Fibroblast of skin of back (primary cell): ENCODE results near the gene PTGER3.
A peak's percentile ranks its signal among the peaks of the same experiment; 100 is the strongest.
"Not testable (repeated sequence)": the region's sequence is repeated elsewhere in the genome, so short reads cannot be mapped to it uniquely, and the experiment has no call there.

Experiments used
- DNase-seq: peaks from one replicate; pipeline ENCODE4 v3.0.0-alpha.2; 2013

Gene PTGER3

DNA sequence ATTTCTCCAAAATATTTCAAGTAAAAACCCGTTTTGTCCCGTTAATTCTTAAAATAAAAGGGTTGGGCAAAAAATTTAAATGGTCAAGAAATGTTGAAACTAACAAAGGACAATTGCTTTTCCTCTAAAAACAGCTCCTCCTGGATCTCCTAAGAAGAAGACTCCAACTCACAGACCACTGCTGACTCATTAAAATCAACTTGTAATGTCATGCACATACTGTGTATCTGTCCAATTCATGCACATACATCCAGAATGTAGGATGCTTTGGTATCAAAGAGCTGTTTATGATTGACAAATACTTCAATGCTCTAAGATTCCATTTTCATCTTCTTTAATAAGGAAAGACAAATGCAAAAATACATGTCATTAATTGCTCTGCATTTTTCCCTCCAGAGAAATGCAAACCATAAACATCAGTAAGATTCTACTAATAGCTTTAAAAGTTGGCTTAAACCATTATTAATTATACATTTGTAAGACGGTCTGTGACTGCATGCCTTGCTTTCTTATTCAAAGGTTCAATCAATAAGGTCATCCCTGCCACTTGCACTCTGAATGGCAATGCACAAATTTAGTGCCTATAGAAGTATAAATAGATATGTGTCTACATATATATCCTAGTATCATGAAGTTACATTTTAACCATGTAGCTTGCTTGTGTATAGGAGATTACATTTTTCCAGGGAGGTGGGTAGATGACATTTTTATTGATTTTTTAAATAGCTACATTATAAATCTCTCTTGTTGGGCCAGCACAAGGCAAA lies 44.7 kb downstream of the PTGER3 start:
- no peak for DNase-seq

DNA sequence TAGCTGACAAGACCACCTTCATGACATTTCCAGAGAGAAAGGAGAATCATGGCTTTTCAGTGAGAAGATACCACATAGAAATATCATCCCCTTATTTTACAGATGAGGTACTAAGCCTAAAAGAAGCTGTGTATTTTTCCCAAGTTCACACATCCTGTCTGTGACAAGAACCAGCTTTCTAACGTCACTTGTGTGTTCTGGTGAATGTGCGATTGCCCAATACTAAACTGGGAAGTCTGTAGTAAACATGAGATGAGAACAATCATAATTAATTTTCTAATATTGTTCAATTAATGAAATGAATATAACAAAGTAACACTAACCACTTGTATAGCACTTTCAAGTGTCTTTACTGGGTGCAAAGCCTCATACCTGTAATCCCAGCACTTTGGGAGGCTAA lies 46.0 kb downstream of the PTGER3 start:
- no peak for DNase-seq

DNA sequence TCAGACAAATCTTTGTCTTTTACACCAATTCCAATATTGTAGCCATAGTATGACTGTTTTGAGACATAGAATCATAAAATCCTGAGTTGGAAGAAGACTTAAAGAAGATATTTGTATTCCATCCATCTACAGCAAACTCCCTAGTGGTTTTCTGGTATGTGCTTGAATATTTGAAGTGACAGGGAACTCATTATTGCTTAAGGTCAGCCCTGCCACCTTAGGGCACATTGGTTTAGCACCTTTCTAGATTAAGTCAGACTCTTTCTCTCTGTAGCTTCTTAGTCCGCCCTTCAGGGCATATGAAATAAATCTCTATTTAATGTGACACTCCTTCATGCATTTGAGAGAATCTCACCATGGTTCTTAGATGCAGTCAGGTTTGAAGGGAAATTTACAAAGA lies 49.8 kb downstream of the PTGER3 start:
- DNase-seq, result no peak

DNA sequence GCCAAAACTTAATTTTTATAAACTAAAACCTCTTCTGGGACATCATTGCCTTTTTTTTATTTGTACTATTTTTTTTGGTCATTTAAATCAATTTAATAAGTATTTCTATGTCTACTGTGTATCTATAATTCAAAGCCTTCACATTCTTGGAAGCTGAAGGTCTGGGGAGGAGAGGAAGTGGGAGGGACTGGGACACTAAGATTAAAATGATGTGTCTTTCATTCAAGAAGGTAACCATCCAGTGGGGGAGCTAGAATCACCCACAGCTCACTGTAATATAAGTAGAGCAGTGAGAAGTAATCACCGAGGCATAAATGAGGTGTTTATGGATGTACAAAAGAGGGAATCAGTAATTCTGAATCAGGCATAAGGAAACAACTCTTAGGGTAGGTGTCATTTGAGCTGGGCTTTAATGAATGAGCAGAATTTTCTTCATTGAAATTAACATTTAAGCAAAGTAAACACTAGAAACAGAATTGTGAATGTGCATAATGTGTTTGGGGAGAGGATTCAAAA lies 52.8 kb downstream of the PTGER3 start:
- no peak for DNase-seq

DNA sequence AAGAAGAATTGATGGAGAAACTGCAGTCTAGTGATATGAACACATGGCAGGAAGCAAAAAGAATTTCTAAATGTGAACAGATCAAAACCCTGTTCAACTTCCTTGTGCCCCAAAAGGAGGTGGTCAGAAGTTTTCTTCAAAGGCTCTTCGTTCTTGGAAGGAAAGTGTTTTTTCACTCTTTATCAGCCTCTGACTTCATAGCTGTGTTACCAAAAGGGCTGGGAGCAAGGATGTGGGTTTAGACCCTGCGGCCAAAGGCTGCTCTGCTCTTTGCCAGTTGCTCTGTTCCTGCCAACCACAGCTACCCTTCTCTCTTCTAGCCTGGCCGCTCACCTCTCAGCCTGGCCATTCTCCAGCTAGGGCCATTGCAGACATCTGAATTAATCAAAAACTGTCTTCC lies 53.8 kb downstream of the PTGER3 start:
- DNase-seq, result no peak

DNA sequence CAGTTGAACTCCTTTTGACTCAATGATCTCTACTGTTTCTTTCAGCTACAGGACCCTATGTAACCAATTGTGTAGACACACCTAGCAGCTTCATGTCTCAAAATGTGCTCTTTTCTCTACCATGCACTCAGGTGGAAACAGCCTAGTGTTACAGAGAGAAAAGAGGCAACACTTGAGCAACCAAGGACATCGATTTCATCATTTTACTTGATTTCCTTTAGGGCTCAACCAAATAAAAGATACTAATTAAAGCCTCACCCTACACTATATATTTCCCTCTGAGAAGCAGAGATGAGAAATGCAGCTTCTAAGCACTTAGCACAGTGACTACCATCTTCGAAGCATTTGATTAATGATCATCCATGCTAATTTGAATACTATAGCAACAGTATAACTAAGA lies 55.1 kb downstream of the PTGER3 start:
- no peak for DNase-seq

DNA sequence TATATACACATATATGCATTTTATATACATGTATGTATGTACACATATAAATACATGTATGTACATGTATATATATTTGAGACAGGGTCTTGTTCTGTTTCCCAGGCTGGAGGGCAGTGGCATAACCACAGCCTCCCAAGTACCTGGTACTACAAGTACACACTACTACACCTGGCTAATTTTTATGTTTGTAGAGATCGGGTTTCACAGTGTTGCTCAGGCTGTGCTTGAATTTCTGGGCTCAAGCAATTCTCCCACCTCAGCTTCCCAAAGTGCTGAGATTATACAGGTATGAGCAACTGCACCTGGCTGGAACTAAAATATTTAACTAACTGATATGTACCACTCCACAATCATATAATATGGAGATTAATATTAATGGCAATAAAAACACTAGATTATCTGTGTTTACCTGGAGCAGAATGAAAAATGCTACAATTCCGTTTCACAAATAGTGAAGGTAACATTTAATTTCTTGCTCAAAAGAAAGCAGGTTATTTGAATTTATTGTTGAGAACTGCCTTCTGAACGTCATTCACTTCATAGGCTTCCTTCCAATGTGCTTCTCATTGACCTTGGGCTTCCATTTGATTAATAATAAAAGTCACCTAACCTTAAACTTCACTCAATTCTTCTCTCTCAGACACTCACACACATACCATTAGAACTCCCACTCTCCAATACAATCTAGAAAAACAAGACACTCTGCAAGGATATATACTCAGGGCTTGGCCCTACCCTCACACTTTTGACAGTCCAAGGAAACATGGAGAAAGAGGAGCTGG lies 57.0 kb downstream of the PTGER3 start:
- no peak for DNase-seq

DNA sequence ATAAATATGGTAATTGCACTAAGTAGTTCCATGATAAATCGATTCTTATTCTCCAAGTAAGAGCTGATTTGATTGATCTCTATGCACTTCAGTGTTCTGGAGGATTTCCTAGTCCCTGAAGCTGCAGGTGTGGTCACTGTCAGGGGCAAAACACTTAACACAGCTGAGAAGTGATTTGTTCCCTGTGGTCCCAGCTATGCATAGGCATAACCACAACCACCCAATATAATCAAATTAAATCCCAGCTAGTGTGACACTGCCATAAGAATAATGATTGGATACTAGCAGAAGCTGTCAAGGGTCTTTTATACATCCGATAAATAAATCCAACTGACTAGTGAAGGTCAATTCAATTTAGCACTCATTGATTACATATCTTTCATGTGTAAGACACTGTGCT lies 60.1 kb downstream of the PTGER3 start:
- DNase-seq, result no peak

DNA sequence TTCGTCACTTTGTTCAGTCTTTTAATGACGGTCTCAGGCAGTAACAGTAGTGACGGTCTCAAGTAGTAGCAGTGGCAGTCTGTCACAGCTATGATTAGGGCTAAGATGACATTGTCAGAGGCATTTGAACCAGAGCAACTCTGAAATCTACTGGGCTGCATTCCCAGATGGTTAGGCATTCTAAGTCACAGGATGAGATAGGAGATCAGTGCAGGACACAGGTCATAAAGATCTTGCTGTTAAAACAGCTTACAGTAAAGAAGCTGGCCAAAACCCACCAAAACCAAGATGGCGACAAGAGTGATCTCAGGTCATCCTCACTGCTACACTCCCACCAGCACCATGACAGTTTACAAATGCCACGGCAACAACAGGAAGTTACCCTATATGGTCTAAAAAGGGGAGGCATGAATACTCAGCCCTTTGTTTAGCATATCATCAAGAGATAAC lies 61.8 kb downstream of the PTGER3 start:
- not testable (repeated sequence) for DNase-seq

DNA sequence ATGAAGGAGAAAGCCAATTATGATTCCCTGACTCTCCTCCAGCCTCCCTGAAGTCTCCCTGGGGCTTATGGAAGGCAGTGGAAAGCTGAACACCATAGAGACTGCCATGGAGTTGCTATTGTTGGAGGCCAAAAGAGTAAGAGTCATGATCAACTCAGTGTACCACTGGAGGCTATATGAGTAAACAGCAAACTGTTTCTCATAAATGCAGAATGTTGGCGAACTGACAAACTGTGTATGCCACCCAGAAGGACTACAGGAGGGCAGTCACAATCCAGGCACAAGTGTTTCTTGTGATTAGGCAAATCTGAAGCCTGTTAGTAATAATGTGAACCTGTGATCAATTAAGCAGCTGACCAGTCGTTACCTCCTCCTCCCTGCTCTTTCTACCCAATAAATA lies 62.3 kb downstream of the PTGER3 start:
- not testable (repeated sequence) for DNase-seq

DNA sequence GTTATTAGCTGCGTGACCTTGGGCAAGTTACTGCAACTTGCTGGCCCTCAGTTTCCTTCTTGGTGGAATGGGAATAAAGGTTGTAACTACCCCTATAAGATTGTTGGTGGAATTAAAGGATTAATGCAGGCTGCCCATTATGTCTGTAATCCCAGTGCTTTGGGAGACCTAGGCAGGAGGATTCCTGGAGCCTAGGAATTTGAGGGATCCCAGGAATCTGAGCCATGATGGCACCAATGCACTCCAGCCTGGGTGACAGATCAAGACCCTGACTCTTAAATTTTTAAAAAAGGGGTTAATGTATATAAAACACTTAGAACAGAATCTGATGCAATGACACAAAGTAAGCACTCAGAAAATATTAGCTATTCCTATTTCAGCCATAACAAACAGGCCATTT lies 67.3 kb downstream of the PTGER3 start:
- DNase-seq, result no peak

DNA sequence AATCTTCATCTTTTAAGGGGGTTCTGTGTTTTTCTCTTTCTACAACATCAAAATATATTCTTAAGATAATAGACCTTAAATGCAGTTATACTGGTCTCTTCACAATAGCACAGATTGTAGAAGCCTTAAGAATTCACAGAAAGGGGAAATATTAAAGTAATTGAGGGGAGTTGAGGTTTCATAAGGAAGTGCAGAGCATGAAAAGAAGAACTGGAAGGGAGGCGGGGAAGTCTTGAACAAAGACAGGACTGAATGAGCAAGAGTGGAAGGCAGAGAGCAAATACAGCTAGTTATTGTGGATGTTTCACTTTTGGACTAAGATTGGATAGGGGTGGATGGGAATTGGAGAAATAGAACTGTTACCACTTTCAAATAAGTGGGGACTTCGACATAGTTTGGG lies 67.7 kb downstream of the PTGER3 start:
- no peak for DNase-seq

DNA sequence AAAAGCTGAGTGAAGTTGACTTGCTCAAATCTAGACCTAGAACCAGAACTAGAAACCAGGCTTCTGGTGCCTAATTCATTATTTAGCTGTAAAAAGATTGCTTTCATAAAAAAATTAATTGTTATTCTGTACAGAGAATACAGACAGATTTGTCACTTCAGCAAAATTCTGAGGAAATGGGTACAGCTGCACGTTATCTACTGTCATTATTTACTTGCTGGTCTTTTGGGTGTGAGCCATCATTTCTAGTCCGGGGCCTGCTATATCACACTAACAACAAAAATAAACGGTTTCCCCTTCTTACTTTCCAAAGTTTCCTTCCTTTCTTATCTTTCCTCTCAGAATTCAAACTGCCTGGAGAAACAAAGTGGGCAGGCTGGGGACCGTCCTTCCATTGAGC lies 68.3 kb downstream of the PTGER3 start:
- DNase-seq, result no peak

DNA sequence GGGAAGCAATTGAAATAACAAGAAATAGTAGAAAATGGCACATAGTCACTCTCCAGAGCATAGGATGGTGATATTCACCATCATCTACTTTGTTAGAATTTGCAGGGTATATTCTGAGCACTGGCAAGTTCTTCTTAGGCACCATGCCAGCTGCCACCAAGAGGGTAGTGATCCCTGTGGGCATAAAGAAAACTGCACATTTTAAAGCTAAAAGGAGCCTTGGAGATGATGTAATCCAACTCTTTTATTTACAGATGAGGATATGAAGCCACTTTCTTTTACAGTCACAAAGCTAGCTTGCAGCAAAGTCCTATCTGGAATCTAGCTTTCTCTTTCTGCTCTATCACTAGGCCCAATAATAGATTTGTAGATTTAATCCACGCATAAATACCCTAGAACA lies 69.0 kb downstream of the PTGER3 start:
- DNase-seq, result peak; percentile 5

DNA sequence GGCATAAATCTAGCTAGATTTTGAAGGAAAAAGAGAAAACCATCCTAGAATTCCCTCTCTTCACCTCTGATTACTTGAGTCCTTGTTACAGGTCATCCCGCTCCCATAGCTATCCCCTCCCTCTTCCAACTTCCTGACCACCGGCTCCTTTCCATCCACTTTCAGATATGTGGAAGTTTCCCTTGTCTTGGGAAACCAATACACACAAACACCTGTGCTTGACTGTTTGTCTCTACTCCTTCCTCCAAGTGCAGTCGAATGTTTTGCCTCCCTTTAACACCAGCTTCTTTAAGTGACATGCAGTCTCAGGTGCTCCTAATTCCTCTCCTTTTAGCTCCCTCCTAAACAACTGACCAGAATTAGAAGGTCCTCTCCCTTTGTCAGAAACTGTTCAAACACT lies 70.0 kb downstream of the PTGER3 start:
- no peak for DNase-seq

DNA sequence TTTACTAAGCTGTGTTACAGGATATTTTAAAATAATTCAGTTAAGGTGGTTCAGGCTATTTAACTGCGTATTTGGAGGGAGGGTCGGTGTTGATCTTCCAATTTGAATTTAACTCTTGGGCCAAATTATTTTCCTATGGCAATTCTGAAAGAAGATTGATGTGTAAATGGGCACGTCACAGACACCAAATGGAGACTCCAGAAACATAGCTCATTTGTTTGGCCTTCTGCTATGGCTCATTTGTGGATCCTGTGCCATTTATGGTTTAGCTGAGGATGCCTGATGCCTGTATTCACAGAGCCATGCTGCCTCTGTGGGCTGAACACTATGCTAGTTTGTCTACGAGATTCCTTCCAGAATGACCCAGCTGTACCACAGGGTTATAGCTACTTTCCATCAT lies 70.6 kb downstream of the PTGER3 start:
- DNase-seq, result no peak

DNA sequence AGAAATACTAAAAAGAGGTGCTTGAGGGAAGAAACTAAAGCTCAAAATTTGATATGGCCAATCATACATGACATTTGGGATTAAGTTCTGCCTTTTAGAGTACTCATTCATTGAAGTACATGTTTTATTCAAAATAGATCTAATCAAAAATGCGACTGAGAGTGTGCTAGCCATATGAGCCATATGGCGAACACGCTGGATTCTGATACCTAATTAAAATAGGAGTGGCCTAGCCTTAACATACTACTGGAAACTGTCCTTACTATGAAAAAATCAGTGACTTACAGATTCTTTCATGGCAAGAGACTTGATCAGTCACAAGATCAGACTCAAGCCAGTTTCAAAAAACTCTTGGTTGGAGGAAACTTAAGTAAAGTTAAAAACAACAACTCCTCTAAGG lies 73.9 kb downstream of the PTGER3 start:
- no peak for DNase-seq

DNA sequence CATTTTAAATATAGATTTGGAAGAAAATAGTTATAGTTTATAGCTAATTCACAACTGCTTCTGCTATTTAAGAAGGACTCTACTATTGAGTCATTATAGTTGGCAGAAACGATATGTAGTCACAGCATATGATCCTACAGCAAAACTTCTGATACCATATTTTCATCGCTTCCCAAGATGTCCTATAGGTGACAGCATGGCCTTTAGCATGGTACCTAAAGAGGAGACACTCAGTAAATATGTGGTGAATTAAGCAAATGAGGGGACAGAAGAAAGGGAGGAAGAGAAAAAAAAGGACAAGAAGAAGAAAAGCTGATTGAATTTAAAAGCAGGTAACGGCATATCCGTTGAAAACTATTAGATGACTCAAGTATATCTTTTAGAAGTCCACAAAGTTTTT lies 77.2 kb downstream of the PTGER3 start:
- no peak for DNase-seq

DNA sequence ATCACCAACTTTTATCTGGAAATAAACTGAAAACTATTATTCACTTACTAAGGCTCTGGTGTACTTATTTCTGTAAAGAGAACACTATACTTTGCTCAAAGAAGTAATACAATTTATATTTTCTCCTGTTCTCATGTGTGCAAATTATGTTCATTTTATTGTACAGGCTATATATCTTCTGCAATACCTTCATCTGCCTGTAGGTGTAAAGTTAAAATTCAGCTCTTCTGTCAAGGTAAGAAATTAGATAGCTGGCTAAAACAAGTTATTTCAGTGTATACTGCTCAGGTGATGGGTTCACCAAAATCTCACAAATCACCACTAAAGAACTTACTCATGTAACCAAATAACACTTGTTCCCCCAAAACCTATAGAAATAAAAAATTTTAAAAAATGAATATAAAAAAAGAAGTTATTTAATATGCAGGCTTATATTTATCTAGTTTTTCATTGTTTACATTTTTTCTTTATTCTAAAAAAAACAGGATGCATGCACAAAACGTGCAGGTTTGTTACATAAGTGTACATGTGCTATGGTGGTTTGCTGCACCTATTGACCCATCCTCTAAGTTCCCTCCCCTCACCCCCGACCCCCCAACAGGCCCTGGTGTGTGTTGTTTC lies 81.5 kb downstream of the PTGER3 start:
- peak; percentile 14 for DNase-seq

DNA sequence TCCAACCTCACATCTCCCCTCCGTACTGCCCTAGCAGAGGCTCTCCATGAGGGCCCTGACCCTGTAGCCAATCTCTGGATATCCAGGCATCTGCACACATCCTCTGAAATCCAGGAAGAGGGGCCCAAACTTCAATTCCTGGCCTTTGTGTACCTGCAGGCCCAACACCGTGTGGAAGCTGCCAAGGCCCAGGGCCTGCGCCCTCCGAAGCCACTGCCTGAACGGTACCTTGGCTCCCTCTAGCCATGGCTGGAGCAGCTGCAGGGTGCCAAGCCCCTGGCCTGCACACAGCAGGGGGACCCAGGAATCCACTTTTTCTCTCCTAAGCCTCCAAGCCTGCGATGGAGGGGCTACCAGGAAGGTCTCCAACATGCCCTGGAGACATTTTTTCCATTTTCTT lies 84.2 kb downstream of the PTGER3 start:
- DNase-seq, result no peak

DNA sequence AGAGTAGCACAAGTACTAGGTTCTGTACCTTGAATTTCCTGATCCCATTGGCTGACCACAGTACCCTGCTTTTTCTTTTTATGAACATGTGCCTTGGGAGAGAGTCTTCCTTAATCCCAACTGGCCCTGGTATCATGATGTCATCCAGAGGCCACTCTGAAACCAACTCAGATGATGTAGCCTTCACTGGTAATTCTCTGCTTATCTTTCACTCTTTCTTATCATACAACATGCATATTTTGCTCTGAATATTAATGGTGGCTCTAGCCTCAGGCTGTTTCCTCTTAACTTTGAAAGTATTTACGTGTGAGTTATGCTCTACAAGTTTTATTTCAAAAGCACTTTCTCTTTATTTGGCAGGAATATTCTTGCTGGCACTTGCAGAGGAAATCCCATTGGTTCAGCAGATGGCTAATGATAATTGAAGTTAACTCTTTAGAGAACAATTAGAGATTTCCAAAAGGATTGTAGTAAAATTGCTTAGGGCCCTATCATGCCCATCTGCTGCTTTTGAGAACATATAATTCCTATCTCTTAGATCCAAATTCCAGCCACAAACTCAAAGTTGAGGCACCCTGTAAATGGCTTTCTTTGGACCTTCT lies 86.1 kb downstream of the PTGER3 start:
- DNase-seq, result no peak

DNA sequence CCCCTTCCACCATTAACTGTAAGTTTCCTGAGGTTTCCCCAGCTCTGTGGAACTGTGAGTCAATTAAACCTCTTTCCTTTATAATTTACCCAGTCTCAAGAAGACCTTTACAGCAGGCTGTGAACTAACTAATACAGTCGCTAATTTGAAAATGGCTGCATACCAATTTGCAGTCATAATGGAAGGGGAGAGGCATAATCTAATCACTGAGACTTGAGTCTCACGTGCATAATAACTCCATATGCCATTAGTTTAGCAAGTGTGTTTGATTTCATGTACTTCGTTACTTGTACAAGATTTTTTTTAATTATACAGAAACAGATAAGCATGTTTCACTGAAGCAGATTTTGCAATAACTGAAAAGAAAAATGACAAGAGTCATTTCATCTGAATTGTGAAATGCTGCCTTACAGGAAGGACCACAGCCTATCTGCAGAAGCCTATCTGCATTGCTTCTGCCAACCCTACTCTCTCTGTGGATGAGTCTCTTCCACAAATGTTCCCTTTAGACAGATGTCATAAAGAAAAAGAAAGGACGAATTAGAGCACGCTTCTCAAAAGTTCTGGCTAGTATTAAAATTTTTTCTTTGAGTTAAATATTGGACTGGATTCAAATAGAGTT lies 99.1 kb downstream of the PTGER3 start:
- DNase-seq, result no peak

DNA sequence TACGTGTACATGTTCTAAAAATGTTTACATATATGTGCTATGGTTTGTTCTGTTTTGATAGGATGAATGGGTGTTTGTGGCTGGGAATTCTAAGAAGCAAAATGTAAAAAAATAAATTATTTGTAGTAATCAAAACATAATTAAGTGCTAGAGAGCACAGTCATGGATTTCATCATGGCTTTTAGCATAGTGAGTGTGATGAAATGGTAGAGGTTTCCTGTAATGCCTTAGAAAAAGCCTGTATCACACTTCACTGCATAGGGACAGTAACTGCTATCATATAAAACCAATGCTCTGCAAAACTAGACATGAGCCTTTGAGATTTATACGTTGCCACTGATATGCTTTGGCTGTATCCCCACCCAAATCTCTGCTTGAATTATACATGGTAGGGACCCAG lies 99.8 kb downstream of the PTGER3 start:
- DNase-seq, result no peak
